GM23248 (cell line): Measurements from ENCODE around the gene CDX2.

Source experiments
- EZH2 ChIP-seq: fragments of 200-600 bp; sonication (generic); IDR thresholded peaks from 2 replicates; pipeline ENCODE4 v1.6.1; 2018; ENCODE audit warnings: antibody characterized with exemption, mild to moderate bottlenecking; ENCODE audit not compliant: insufficient read depth, poor library complexity, severe bottlenecking
- EZH2phosphoT487 ChIP-seq: fragments of 200-600 bp; sonication (generic); IDR thresholded peaks from 2 replicates; pipeline ENCODE4 v1.6.1; 2018; ENCODE audit warnings: antibody characterized with exemption, moderate library complexity, mild to moderate bottlenecking, low read depth; ENCODE audit not compliant: insufficient read depth

GRCh38 chr13:27966641-27967202, 2.4 kb downstream of the CDX2 start:
- TF ChIP-seq EZH2 (no peak), EZH2phosphoT487 (no peak)
